Right atrium auricular region (tissue), 2 donors: Measurements from ENCODE around the gene F8. TPM values are rescaled to one million over a fixed set of nuclear protein-coding genes. Genes with fewer than 3 reads are reported as not detected.

Source experiments
- DNase-seq: peaks from one replicate; pipeline ENCODE4 v3.0.0-alpha.2; 2019; ENCODE audit warnings: low spot score
- H3K27ac ChIP-seq, 2 donors: fragments of 200-600 bp; sonication (generic); 1 replicate in 1 of 2; 2 replicates in 1 of 2; pipeline ENCODE4 v1.5.1; 2016 to 2019
- H3K27me3 ChIP-seq, 2 donors: fragments of 200-600 bp; sonication (generic); one replicate each; pipeline versions ENCODE4 v1.5.1 to v1.6.0; 2017 to 2019
- H3K36me3 ChIP-seq: fragments of 200-600 bp; sonication (generic); one replicate; pipeline ENCODE4 v1.5.1; 2016
- H3K4me1 ChIP-seq, 2 donors: fragments of 200-600 bp; sonication (generic); one replicate each; pipeline versions ENCODE4 v1.5.1 to v1.6.0; 2017 to 2019
- H3K4me3 ChIP-seq, 2 donors: fragments of 200-600 bp; sonication (generic); 1 replicate in 1 of 2; 2 replicates in 1 of 2; pipeline ENCODE4 v1.5.1; 2017 to 2019; ENCODE audit warnings: mild to moderate bottlenecking in 1 of 2, moderate library complexity in 1 of 2
- H3K9me3 ChIP-seq, 2 donors: fragments of 200-600 bp; sonication (generic); one replicate each; pipeline ENCODE4 v1.5.1; 2019
- CTCF ChIP-seq, 2 donors: fragments of 200-600 bp; sonication (generic); IDR thresholded peaks; one replicate each; pipeline ENCODE4 v1.5.1; 2019; ENCODE audit warnings: antibody characterized with exemption in 2 of 2
- total RNA-seq, 2 donors: library from RNA; depleted of rRNA; stranded (reverse); fragments of >200 nt; gene quantifications; one replicate each; pipeline ENCODE4 v1.1.0, GENCODE V29; 2016

F8 gene
- total RNA-seq, 2 donors from 2014 or later: 41.2 to 42.9 TPM

GRCh38 chrX:154988719-154989118 lies 33.8 kb downstream of the F8 start:
- no peaks in the 10 kb centered on the region for H3K9me3 ChIP-seq
- TF ChIP-seq CTCF (IDR thresholded peaks at IDR 0.05): no peak
- no peaks in the 10 kb centered on the region for H3K36me3 ChIP-seq
- no peaks in the 10 kb centered on the region for H3K27me3 ChIP-seq
- H3K27ac ChIP-seq: no peak overlapping the region
- H3K4me3 ChIP-seq: no peak overlapping the region
- no peak for DNase-seq
- H3K4me1 ChIP-seq: no peaks in the 10 kb centered on the region

- TF ChIP-seq CTCF (IDR thresholded peaks at IDR 0.05): no peak
- DNase-seq: no peak
- Histone ChIP-seq H3K9me3 (no peaks in the 10 kb centered on the region), H3K27ac (no peak overlapping the region), H3K27me3 (no peaks in the 10 kb centered on the region), H3K4me3 (no peak overlapping the region), H3K36me3 (no peaks in the 10 kb centered on the region), H3K4me1 (no peaks in the 10 kb centered on the region)
These were observed 34.6 kb downstream of the F8 start for GRCh38 chrX:154987940-154988339.

DNA sequence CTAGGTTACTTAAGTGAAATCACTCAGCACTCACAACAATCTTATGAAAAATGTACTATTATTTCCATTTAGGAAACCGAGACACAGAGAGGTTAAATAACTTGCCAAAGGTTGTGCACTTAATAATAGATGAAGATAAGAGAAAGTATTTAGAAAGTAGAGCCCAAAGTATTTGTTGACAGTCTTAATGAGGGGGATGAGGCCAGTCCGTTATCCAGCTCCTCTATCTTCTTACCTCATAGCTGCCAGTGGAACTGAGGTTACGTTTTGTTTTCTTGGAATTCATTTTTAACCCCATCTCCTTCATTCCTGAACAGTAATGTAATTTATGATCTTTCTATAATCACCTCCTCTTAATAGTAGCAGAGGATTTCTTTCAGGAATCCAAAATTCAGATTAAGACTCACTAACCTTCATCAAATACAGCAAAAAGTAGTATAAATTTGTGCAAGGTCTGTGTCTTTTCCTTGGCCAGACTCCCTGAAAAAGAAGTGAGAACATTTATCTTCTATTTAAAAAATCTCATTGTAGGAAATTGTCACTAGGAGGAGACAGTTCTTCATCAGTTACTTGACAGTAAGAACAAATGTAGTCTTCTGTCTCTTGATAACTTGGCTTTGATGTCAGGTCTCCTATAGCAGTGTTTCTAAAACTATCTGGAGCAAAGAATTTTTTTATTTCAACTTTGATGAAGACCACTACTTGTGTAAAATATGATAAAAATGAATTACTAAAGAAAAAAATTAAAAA lies 35.5 kb downstream of the F8 start:
- no peaks in the 10 kb centered on the region for H3K4me1 ChIP-seq
- H3K36me3 ChIP-seq: no peaks in the 10 kb centered on the region
- H3K4me3 ChIP-seq: no peak overlapping the region
- no peak overlapping the region for H3K27ac ChIP-seq
- no peaks in the 10 kb centered on the region for H3K27me3 ChIP-seq
- TF ChIP-seq CTCF (IDR thresholded peaks at IDR 0.05): peak in 1 of 2 donors; percentile 38
- no peak for DNase-seq
- H3K9me3 ChIP-seq: no peaks in the 10 kb centered on the region

GRCh38 chrX:154981116-154981411 lies 41.5 kb downstream of the F8 start:
- TF ChIP-seq CTCF (IDR thresholded peaks at IDR 0.05): no peak
- Histone ChIP-seq H3K27ac (no peak overlapping the region), H3K36me3 (no peaks in the 10 kb centered on the region), H3K4me1 (no peaks in the 10 kb centered on the region), H3K4me3 (no peak overlapping the region), H3K27me3 (no peaks in the 10 kb centered on the region), H3K9me3 (peaks cover 0 to 10% of the 10 kb centered on the region in 2 donors)
- DNase-seq: no peak

DNA sequence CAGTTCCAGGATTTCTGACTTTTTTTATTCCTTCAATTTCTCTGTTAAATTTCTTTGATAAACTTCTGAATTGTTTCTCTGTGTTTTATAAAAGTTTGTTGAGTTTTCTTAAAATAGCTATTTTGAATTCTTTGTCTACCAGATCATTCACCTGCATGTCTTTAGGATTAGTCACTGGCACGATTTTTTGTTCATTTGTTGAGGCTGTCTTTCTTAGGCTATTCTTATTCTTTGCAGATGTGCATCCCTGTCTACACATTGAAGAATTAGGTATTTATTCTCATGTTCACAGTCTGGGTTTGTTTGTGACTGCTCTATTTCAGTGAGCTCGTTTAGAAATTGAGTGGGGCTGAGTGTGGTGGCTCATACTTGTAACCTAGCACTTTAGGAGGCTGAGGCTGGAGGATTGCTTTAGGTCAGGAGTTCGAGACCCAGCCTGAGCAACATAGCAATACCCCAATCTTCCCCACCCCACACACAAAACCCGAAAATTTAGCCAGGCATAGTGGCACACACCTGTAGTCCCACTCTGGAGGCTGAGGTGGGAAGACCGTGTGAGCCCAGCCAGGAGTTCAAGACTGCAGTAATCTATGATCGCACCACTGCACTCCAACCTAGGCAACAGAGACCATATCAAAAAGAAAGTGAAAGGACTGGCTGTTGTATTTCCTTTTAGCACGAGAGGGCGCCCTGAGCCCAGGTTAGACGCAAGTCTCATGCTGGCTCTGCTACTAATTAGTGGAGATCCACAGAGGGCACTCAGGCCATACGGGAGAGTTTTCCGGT lies 42.0 kb downstream of the F8 start:
- Histone ChIP-seq H3K4me1 (no peaks in the 10 kb centered on the region), H3K27me3 (no peaks in the 10 kb centered on the region), H3K4me3 (peak overlapping the region in 1 of 2 donors; percentile 40), H3K36me3 (no peaks in the 10 kb centered on the region), H3K9me3 (peaks cover 0 to 10% of the 10 kb centered on the region in 2 donors), H3K27ac (no peak overlapping the region)
- TF ChIP-seq CTCF (IDR thresholded peaks at IDR 0.05): peak; percentile 61 to 74
- peak; percentile 79 for DNase-seq
